GM19468 (cell line): ENCODE results near the gene EVPL.
"Not testable (repeated sequence)": the region's sequence is repeated elsewhere in the genome, so short reads cannot be mapped to it uniquely, and the experiment has no call there.

ENCODE experiments used
- ATAC-seq: cut with Tn5 transposase; IDR thresholded peaks from one replicate; pipeline ENCODE4 v1.9.1; 2021; ENCODE audit warnings: mild to moderate bottlenecking, moderate library complexity, moderate number of reproducible peaks; ENCODE audit not compliant: unreplicated experiment; ENCODE audit errors: extremely low read depth

EVPL gene

GRCh38 chr17:76048711-76049110, 21.6 kb upstream of the EVPL start:
- no peak for ATAC-seq

- ATAC-seq: no peak
Observed at GRCh38 chr17:76048025-76048605, 21.0 kb upstream of the EVPL start.

GRCh38 chr17:76046064-76046463, 19.0 kb upstream of the EVPL start:
- no peak for ATAC-seq

GRCh38 chr17:76044475-76045007, 17.4 kb upstream of the EVPL start:
- ATAC-seq: not testable (repeated sequence)

- not testable (repeated sequence) for ATAC-seq
Observed at GRCh38 chr17:76042868-76043267, 15.8 kb upstream of the EVPL start.

- ATAC-seq: no peak
Observed at GRCh38 chr17:76040376-76040775, 13.3 kb upstream of the EVPL start.

GRCh38 chr17:76039121-76039520, 12.0 kb upstream of the EVPL start:
- no peak for ATAC-seq

GRCh38 chr17:76038050-76038449, 10.9 kb upstream of the EVPL start:
- ATAC-seq: no peak

- no peak for ATAC-seq
Observed at GRCh38 chr17:76036497-76037261, 9.6 kb upstream of the EVPL start.

- no peak for ATAC-seq
Observed at GRCh38 chr17:76034428-76035350, 7.6 kb upstream of the EVPL start.

- no peak for ATAC-seq
Observed at GRCh38 chr17:76033139-76033538, 6.0 kb upstream of the EVPL start.

- ATAC-seq: no peak
Observed at GRCh38 chr17:76032780-76033108, 5.6 kb upstream of the EVPL start.

- ATAC-seq: no peak
Observed at GRCh38 chr17:76032073-76032779, 5.1 kb upstream of the EVPL start.

- no peak for ATAC-seq
Observed at GRCh38 chr17:76026714-76027158, 370 bp downstream of the EVPL start.

- no peak for ATAC-seq
Observed at GRCh38 chr17:76025294-76025693, 1.8 kb downstream of the EVPL start.

GRCh38 chr17:76024353-76024752, 2.8 kb downstream of the EVPL start:
- no peak for ATAC-seq

GRCh38 chr17:76023900-76024237, 3.2 kb downstream of the EVPL start:
- ATAC-seq: no peak

GRCh38 chr17:76022973-76023899, 3.9 kb downstream of the EVPL start:
- ATAC-seq: no peak

GRCh38 chr17:76022285-76022684, 4.8 kb downstream of the EVPL start:
- no peak for ATAC-seq
